GM10266 (cell line): ENCODE results near the gene ABCC9.
"Not testable (repeated sequence)": the region's sequence is repeated elsewhere in the genome, so short reads cannot be mapped to it uniquely, and the experiment has no call there.

Experiments
- DNase-seq: peaks from one replicate; pipeline ENCODE4 v3.0.0; 2012; ENCODE audit errors: extremely low spot score
- TF ChIP-seq, protein P1 (sequence below): IDR thresholded peaks from 2 replicates; pipeline ENCODE4 v1.5.1; 2012; ENCODE audit warnings: mild to moderate bottlenecking, low read depth; ENCODE audit not compliant: control insufficient read depth, insufficient read depth; ENCODE audit errors: missing control alignments

ABCC9 gene

DNA sequence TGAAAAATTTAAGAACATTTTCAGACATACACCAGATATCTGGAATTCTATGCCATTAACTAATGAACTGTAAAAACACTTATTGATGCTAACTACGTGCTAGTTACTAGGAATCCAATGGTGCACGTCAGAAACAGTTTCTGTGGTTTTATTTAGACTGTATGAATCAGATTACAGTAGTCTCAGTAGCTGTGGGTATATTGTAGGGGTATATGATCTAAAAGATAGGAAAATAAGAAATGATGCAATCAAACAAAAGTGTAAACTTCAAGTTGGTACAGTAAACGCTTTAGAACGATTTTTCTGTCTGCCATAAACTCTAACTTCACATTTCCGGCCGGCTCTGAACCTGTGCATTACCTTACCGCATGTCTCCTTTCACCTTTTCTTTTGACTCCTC, 2.3 kb downstream of the ABCC9 start:
- no peak for DNase-seq
- TF ChIP-seq, protein P1, sequence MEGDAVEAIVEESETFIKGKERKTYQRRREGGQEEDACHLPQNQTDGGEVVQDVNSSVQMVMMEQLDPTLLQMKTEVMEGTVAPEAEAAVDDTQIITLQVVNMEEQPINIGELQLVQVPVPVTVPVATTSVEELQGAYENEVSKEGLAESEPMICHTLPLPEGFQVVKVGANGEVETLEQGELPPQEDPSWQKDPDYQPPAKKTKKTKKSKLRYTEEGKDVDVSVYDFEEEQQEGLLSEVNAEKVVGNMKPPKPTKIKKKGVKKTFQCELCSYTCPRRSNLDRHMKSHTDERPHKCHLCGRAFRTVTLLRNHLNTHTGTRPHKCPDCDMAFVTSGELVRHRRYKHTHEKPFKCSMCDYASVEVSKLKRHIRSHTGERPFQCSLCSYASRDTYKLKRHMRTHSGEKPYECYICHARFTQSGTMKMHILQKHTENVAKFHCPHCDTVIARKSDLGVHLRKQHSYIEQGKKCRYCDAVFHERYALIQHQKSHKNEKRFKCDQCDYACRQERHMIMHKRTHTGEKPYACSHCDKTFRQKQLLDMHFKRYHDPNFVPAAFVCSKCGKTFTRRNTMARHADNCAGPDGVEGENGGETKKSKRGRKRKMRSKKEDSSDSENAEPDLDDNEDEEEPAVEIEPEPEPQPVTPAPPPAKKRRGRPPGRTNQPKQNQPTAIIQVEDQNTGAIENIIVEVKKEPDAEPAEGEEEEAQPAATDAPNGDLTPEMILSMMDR = no peak

DNA sequence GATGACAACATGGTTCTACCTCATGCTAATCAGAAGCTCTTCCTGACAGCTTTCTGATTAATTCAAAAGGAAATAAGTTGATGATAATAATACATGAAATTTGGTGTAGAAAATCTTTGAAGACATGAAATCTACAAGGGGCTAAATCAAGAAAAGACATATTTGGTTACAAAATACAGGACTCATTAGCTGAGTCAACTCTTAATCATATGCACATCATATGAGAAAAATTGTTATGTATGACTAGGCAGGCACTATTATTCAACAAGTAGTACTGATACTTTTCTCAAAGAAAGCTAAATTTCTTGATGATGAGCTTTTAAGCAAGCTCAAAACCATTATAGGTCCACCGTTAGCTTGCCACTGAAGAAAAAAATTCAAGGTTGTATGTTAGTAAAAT, 7.1 kb downstream of the ABCC9 start:
- no peak for DNase-seq
- TF ChIP-seq, protein P1 = no peak

DNA sequence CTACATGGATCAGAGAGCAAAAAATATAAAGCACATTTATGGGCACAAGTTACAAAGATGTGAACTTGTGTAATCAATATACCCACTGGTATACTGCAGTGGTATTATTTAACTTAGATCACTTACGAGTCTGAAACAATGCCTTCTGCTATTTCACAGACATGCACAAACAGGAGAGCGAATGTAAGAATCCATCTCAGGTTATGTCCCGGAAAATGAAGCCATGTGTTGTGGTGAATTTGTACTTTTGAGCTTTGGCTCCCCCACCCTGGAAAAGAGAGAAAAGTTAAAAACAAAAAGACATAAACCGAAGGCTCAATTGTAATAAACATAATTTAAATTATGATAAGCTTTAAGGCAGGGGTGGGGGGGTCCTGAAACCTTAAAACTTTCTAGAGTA, 7.6 kb downstream of the ABCC9 start:
- TF ChIP-seq, protein P1 = no peak
- DNase-seq = no peak

DNA sequence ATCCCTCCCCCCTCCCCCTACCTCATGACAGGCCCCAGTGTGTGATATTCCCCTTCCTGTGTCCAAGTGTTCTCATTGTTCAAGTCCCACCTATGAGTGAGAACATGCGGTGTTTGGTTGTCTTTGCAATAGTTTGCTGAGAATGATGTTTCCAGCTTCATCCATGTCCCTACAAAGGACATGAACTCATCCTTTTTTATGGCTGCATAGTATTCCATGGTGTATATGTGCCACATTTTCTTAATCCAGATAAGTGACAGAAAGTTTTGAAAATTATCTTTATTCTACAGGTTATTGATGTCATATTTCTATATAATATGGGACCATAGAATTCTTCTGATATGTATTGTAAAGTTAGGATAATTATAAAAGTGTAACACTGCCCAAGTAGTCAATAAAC, 11.3 kb downstream of the ABCC9 start:
- not testable (repeated sequence) for DNase-seq

DNA sequence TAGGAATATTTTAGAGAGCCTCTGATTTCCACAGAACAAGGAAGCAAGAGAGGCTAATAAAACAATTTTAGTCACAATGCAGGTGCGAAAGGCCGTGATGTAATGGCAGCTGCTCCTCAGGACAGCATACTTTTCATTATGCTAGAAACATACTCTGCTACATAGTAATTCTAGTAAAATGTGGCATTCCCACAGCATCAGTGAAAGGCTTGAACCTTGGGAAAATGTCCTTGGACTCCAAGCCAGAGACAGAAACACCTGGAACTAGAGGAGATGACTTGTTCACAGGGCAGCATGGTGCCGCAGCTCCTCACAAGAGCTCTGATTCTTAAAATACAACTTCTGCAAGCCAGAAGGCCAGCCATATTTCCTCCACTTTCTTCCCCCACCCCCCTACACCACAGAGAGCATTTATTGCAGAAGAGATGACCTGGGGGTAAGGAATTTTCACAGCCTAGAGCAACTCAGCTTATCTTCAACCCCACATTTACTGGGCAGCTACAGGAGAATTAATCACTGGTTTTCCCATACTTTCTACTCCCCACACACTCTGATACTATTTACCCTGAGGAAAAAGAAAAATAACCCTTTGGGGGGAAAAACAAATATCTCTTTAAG, 15.8 kb downstream of the ABCC9 start:
- DNase-seq = no peak
- TF ChIP-seq, protein P1 = no peak

DNA sequence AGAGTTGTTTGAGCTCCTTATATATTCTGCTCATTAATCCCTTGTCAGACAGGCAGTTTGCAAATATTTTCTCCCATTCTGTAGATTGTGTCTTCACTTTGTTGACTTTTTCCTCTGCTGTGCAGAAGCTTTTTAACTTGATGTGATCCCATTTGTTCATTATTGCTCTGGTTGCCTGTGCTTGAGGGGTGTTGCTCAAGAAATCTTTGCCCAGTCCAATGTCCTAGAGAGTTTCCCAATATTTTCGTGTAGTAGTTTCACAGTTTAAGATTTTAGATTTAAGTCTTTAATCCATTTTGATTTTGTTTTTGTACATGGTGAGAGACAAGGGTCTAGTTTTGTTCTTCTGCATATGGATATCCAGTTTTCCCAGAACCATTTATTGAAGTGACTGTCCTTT, 19.8 kb downstream of the ABCC9 start:
- DNase-seq = no peak
- TF ChIP-seq, protein P1 = no peak

DNA sequence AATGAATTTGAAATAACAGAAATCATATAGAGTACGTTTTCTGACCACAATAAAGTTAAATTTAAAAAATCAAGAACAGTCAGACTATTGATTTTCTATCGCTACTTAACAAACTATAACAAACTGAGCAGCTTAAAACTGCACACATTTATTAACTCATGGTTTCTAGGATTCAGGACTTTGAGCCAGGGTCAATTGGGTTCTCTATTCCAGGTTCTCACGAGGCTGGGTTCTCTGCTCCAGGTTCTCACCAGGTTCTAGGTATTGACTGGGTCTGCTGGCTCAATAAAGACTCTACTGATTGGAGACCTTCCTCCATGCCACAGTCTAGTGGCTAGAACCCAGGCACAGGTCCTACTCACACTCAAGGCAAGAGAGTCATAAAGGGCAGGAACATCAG, 22.8 kb downstream of the ABCC9 start:
- TF ChIP-seq, protein P1 = no peak
- DNase-seq = no peak

DNA sequence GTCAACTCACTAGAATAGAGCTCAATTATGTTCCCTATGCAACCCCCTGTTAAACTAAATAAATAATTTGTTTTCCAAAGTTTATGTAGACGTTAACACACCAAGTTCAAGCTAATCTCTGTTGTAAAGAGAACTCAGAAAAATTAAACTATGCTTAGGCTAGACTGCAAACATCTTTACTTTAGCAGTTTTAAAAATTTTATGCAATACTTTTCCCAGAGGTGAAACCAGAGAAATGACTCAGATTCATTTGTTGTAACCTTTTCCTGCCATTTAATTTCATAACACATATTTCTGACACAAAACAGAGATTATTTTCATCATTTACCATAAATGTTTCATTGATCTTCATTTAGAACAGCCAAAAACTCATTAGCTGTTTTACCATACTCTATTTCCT, 27.4 kb downstream of the ABCC9 start:
- TF ChIP-seq, protein P1 = no peak
- no peak for DNase-seq
